ENCODE data around the gene CPNE5.

The CPNE5 gene

DNA sequence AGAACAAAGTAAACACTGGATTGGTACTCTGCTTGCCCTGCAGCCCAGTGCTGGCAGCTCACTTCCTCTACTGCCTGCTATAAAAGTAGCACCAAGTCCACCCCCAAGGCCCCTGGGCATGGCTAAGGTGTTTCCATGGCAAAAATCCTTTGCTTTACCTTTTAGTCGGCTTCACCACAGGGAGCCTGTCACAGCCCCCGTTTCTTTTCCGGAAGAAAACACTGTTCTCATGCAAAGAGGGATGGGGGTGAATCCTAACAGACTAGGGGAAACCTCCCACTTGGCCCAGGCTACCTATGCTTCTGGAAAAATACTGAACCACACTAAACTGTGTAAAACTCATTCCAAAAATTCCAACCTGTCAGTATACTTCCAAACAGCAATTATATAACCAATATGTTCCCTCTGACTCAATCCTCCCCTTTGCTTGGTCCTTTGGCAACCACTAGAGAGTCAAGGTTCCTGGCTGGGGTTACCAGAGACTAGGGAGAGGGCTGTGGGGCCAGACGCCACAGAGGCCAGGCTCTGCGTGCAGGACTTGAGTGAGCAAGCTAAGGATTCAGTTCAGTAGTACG, 19.2 kb upstream of the CPNE5 start:
- FAIRE-seq (no peak), DNase-seq (ENCODE audit: extremely low spot score, insufficient read length, low read depth) (no peak)

- DNase-seq (ENCODE audit: extremely low spot score, insufficient read length, low read depth) = no peak
- no peak for FAIRE-seq
Measured at GRCh38 chr6:36857325-36857724, 18.1 kb upstream of the CPNE5 start.

DNA sequence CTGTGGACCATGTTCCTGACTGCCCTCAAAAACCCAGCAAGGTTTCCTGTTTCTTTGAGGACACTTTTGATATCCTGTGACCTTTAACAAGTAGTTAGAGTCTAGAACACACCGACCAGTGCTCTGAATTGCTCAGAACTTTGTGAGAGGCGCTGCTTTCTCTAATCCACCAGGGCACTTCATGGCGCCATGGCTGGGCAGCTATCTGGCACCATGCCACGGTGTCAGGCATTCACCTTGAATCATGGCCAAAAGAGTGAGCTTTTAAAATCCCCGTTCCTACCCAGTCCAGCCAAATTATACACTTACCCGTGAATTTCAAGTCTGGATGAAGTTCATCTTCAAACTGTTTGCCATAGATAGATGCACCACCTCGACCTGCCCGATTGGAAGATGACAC, 17.0 kb upstream of the CPNE5 start:
- FAIRE-seq (no peak), DNase-seq (ENCODE audit: extremely low spot score, insufficient read length, low read depth) (no peak)

- no peak for FAIRE-seq
- DNase-seq (ENCODE audit: extremely low spot score, insufficient read length, low read depth) = no peak
Measured at GRCh38 chr6:36855750-36856149, 16.5 kb upstream of the CPNE5 start.

- DNase-seq (ENCODE audit: extremely low spot score, insufficient read length, low read depth) (no peak), FAIRE-seq (no peak)
Measured at GRCh38 chr6:36853325-36853724, 14.1 kb upstream of the CPNE5 start.

DNA sequence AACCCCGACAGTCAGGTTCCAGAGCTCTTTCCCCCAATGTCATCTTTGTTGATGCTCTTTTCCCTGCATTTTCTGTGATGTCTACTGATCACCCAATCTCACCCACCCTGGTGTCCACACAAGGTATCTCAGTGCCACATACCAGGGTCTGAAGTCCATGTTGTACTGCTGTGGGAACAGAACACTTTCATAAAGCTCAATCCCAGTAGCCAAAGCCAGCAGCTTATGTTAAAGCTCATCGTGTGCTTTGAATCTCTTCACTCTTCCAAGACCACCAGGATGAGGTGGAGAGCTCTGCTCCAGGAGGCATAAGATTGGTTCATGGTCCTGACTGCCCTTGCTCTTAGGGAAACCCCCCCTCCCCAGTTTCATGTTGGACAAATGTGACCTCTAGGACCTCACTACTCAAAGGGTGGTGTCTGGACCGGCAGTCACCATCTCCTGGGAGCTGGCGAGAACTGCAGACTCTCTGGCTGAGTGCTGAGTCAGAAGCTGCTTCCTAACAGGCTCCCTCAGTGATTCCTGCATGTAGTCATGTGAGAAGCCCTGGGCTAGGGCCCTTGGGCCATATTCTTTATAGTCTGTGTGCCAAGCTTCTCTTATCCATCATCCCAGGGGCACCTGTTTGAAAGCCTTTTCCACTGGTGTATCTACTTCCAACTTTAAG, 13.4 kb upstream of the CPNE5 start:
- DNase-seq (ENCODE audit: extremely low spot score, insufficient read length, low read depth) (no peak), FAIRE-seq (no peak)

GRCh38 chr6:36851626-36852025, 12.4 kb upstream of the CPNE5 start:
- DNase-seq (ENCODE audit: extremely low spot score, insufficient read length, low read depth) (no peak), FAIRE-seq (no peak)

GRCh38 chr6:36851149-36851614, 11.9 kb upstream of the CPNE5 start:
- FAIRE-seq (no peak), DNase-seq (ENCODE audit: extremely low spot score, insufficient read length, low read depth) (no peak)

GRCh38 chr6:36850021-36850420, 10.8 kb upstream of the CPNE5 start:
- DNase-seq (ENCODE audit: extremely low spot score, insufficient read length, low read depth) (no peak), FAIRE-seq (no peak)

DNA sequence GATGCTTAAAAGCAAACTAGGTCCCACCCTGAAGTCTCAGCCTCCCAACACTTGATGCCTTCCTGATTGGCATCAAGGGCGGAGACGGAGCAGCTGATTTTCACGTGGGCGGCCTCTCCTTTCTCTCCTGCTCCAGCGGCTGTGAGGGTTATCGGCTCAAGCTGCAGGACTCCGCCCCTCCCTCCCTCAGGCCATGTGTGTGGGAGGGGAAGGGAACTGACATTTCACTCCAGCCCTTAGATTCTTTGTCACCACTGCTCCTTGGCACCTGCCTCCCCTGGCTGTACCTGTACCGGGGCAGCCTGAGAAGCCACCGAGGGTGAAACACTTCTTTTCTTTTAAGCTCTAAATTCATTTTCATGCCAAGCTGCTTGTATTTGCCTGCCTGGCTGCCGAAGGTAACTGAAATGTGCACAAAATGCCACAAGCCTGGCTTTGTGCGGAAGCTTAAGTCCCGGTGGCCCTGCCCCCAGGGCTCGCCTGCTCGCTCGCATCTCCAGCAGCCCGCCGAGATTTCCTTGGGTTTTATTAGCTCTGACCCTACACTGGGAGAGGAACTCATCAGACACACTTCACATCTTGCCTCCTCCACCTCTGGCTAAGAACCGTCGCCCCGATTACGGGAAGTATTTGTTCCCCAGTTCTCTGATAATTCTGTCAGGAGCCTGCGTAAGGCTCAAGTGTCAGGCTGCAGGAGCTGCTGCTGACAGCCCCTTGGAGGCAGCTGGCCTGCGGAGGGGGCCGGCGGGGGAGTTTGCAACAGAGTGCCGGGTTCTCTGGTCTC, 9.6 kb upstream of the CPNE5 start:
- no peak for FAIRE-seq

GRCh38 chr6:36847991-36848390, 8.7 kb upstream of the CPNE5 start:
- DNase-seq (ENCODE audit: extremely low spot score, insufficient read length, low read depth) = no peak
- FAIRE-seq = no peak

More for the DNA sequence above, 9.6 kb upstream of the CPNE5 start:
- no peak for DNase-seq (ENCODE audit: extremely low spot score, insufficient read length, low read depth)

DNA sequence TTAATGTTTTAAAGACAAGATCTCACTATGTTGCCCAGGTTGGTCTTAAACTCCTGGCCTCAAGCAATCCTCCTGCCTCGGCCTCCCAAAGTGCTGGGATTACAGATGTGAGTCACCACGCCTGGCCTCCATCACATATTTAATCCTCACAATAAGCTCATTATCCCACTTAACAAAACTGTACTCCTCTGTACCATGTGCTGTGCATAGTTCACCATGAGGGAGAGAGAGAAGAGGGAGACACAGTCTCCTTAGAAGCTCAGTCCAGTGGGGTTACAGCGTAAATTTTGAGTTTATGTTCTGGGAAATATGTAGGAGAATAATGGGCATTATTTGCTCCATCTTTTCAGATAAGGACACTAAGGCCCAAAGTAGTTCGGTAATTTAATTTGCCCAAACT, 7.9 kb upstream of the CPNE5 start:
- no peak for FAIRE-seq
- DNase-seq (ENCODE audit: extremely low spot score, insufficient read length, low read depth) = no peak

GRCh38 chr6:36845233-36845632, 6.0 kb upstream of the CPNE5 start:
- no peak for FAIRE-seq
- no peak for DNase-seq (ENCODE audit: extremely low spot score, insufficient read length, low read depth)

- FAIRE-seq (no peak), DNase-seq (ENCODE audit: extremely low spot score, insufficient read length, low read depth) (no peak)
Measured at GRCh38 chr6:36844232-36845170, 5.3 kb upstream of the CPNE5 start.

DNA sequence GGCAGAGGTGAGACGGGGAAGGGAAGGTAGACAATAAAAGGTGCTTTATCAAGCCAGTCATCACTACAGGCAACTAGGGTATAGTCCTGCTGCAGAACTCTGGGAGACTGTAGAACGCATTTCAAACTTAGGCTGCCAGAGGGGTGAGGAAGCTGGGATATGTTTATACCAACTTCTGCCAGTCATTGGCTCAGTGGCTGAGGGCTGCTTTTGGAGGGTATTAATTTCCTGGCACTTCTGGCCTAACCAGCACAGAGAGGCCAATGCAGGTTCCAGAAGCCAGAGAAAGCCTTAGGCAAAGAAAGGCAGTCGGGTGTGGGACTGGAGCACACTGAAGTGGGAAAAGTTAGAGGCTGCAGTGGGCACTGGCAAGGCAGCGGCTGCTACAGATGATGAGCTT, 3.9 kb upstream of the CPNE5 start:
- FAIRE-seq (no peak), DNase-seq (ENCODE audit: extremely low spot score, insufficient read length, low read depth) (no peak)

GRCh38 chr6:36841756-36842155, 2.5 kb upstream of the CPNE5 start:
- FAIRE-seq (no peak), DNase-seq (ENCODE audit: extremely low spot score, insufficient read length, low read depth) (no peak)

- FAIRE-seq (no peak), DNase-seq (ENCODE audit: extremely low spot score, insufficient read length, low read depth) (no peak)
Measured at GRCh38 chr6:36840432-36841403, 1.5 kb upstream of the CPNE5 start.

DNA sequence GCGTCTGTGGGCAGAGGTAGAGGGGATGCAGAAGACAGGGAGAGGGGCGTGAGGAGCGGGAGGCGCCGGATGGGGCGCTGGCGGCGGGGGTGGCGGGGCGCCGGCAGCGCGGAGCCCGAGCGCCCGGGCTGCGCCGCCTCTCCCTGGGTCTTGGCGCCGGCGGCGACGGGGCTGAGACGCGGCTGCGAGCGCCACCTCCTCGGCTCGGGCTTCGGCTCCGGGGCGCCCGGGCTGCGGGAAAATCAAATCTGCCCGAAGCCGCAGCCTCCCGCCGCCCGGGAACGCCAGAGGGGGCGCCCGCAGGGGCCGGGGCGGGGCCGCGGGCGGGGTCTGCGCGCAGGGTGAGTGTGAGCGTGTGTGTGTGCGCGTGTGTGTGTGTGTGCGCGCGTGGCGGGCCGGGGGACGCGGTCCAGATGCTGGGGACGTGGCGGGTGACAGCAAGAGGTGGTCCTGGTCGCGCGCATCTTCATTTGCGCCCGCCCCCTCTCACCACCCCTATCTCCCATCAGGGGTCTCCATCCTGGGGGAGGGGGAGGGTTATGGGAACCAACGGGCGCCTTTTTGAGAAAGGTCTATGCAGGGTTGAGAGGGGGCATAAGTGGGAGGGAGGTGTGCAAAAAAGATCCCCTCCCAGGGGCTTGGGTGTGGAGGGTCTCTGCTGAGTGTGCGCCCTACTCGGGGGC, 646 bp upstream of the CPNE5 start:
- no peak for FAIRE-seq

GRCh38 chr6:36837686-36838085, 1.6 kb downstream of the CPNE5 start:
- DNase-seq (ENCODE audit: extremely low spot score, insufficient read length, low read depth) (no peak), FAIRE-seq (no peak)

More for the DNA sequence above, 646 bp upstream of the CPNE5 start:
- DNase-seq (ENCODE audit: extremely low spot score, insufficient read length, low read depth) = peak; percentile 14

Data from GM18507 (cell line).